ENCODE data around the gene CYP26A1. TPM values are rescaled to one million over a fixed set of nuclear protein-coding genes. Genes with fewer than 3 reads are reported as not detected.

CYP26A1 gene
- total RNA-seq, 1 experiment from 2014 or later = 2.2 TPM

- H3K4me1 ChIP-seq (replicated peaks; ENCODE audit: insufficient read depth) = no peaks in the 10 kb centered on the region
- no peaks in the 10 kb centered on the region for H3K9me3 ChIP-seq (ENCODE audit: insufficient read depth, low read depth)
- BruUV-seq (replicated peaks) = no TSS peak
- no peak overlapping the region for H2AFZ ChIP-seq
- intact Hi-C loops (cut with micrococcal nuclease; ENCODE audit: unreplicated experiment) = no loop called here
- no peak overlapping the region for H3K4me2 ChIP-seq
- H3K9me2 ChIP-seq (ENCODE audit: insufficient read depth) = no peaks in the 10 kb centered on the region
- ChIA-PET CTCF (no interaction called here), POLR2A (ENCODE audit: unreplicated experiment) (no interaction called here)
- H3K27ac ChIP-seq = no peak overlapping the region
- H3K36me3 ChIP-seq (ENCODE audit: low read depth) = no peaks in the 10 kb centered on the region
- no peaks in the 10 kb centered on the region for H3K79me2 ChIP-seq (ENCODE audit: low read depth)
- no peaks in the 10 kb centered on the region for H4K20me1 ChIP-seq (ENCODE audit: insufficient read depth)
- H3F3A ChIP-seq (ENCODE audit: insufficient read depth, low read depth) = no peaks in the 10 kb centered on the region
- DNase-seq = no peak
- no peak overlapping the region for H3K4me3 ChIP-seq
- TF ChIP-seq CTCF (conservative IDR thresholded peaks at IDR 0.05) (peak; percentile 24; the same call in 1 of the 2 replicates), EZH2 (IDR thresholded peaks at IDR 0.05; ENCODE audit: low read depth) (no peak)
- H3K27me3 ChIP-seq (ENCODE audit: insufficient read depth, low read depth) = no peaks in the 10 kb centered on the region
These were observed 34.0 kb upstream of the CYP26A1 start for GRCh38 chr10:93039721-93040120.

GRCh38 chr10:93054486-93054885 lies 19.2 kb upstream of the CYP26A1 start:
- Histone ChIP-seq H3K36me3 (ENCODE audit: low read depth) (no peaks in the 10 kb centered on the region), H2AFZ (no peak overlapping the region), H3K79me2 (ENCODE audit: low read depth) (no peaks in the 10 kb centered on the region), H3K4me1 (replicated peaks; ENCODE audit: insufficient read depth) (no peaks in the 10 kb centered on the region), H3K4me3 (no peak overlapping the region), H4K20me1 (ENCODE audit: insufficient read depth) (no peaks in the 10 kb centered on the region), H3K27me3 (ENCODE audit: insufficient read depth, low read depth) (no peaks in the 10 kb centered on the region), H3K9me2 (ENCODE audit: insufficient read depth) (no peaks in the 10 kb centered on the region), H3K4me2 (no peak overlapping the region), H3F3A (ENCODE audit: insufficient read depth, low read depth) (no peaks in the 10 kb centered on the region), H3K27ac (no peak overlapping the region), H3K9me3 (ENCODE audit: insufficient read depth, low read depth) (no peaks in the 10 kb centered on the region)
- no peak for TF ChIP-seq EZH2 (IDR thresholded peaks at IDR 0.05; ENCODE audit: low read depth)
- no peak for TF ChIP-seq CTCF (conservative IDR thresholded peaks at IDR 0.05)
- intact Hi-C loops (cut with micrococcal nuclease; ENCODE audit: unreplicated experiment) = no loop called here
- CTCF ChIA-PET = no interaction called here
- POLR2A ChIA-PET (ENCODE audit: unreplicated experiment) = no interaction called here
- BruUV-seq (replicated peaks) = no TSS peak
- DNase-seq = no peak

- H3K4me1 ChIP-seq (replicated peaks; ENCODE audit: insufficient read depth) = no peaks in the 10 kb centered on the region
- no peaks in the 10 kb centered on the region for H3F3A ChIP-seq (ENCODE audit: insufficient read depth, low read depth)
- no peak for TF ChIP-seq CTCF (conservative IDR thresholded peaks at IDR 0.05)
- TF ChIP-seq EZH2 (IDR thresholded peaks at IDR 0.05; ENCODE audit: low read depth) = no peak
- H3K27me3 ChIP-seq (ENCODE audit: insufficient read depth, low read depth) = no peaks in the 10 kb centered on the region
- H2AFZ ChIP-seq = no peak overlapping the region
- CTCF ChIA-PET = no interaction called here
- H3K4me3 ChIP-seq = no peak overlapping the region
- H3K9me2 ChIP-seq (ENCODE audit: insufficient read depth) = no peaks in the 10 kb centered on the region
- no peak overlapping the region for H3K4me2 ChIP-seq
- no peak for DNase-seq
- H3K36me3 ChIP-seq (ENCODE audit: low read depth) = no peaks in the 10 kb centered on the region
- no TSS peak for BruUV-seq (replicated peaks)
- H4K20me1 ChIP-seq (ENCODE audit: insufficient read depth) = no peaks in the 10 kb centered on the region
- POLR2A ChIA-PET (ENCODE audit: unreplicated experiment) = no interaction called here
- no peaks in the 10 kb centered on the region for H3K79me2 ChIP-seq (ENCODE audit: low read depth)
- H3K9me3 ChIP-seq (ENCODE audit: insufficient read depth, low read depth) = no peaks in the 10 kb centered on the region
- intact Hi-C loops (cut with micrococcal nuclease; ENCODE audit: unreplicated experiment) = no loop called here
- no peak overlapping the region for H3K27ac ChIP-seq
These were observed 15.6 kb upstream of the CYP26A1 start for GRCh38 chr10:93058139-93058538.
